22Rv1 (cell line): ENCODE results near the gene AMN.

Experiments used
- CTCF ChIP-seq: fragments of 450-650 bp; IDR thresholded peaks from 2 replicates; pipeline ENCODE4 v1.5.1; 2017; ENCODE audit warnings: mild to moderate bottlenecking
- ZFX ChIP-seq: fragments of 450-650 bp; IDR thresholded peaks from 2 replicates; pipeline ENCODE4 v1.6.1; 2017; ENCODE audit warnings: antibody characterized with exemption, borderline replicate concordance

GRCh38 chr14:102938191-102938590, 15.7 kb downstream of the AMN start:
- TF ChIP-seq CTCF, result no peak
- no peak for TF ChIP-seq ZFX
